Measurements from ENCODE around the gene MYO15B. TPM values are rescaled to one million over a fixed set of nuclear protein-coding genes. Genes with fewer than 3 reads are reported as not detected.

The MYO15B gene
- polyA plus RNA-seq, 1 donor from 2014 or later, result 2.4 TPM

DNA sequence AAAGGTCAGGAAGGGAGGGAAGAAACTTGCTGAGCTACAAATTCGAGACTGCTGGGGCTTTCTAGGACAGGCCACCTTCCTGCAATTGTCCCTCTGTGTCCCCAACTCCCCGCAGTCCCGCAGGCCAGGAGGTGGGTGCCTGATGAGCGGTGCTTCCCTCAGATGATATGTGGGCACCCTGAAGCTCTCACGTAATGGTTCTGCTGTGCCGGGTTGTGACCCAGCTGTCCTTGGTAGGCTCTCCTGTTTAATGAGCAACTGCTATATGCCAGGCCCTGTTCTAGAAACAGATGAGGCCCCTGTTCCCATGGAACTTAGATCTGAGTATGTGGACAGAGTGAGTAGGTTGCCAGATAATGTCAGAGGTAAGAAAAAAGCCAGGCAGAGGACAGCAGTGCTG lies 22.0 kb upstream of the MYO15B start:
- H3K4me3 ChIP-seq (ENCODE audit: low read length), result no peak overlapping the region
- no peaks in the 10 kb centered on the region for H3K9me2 ChIP-seq (ENCODE audit: insufficient read depth, low read length)
- no peak overlapping the region for H3K4me2 ChIP-seq (ENCODE audit: low read length)
- H2AFZ ChIP-seq (ENCODE audit: low read depth, low read length), result no peak overlapping the region
- no peaks in the 10 kb centered on the region for H4K20me1 ChIP-seq (ENCODE audit: insufficient read depth)
- no peaks in the 10 kb centered on the region for H3K27me3 ChIP-seq (ENCODE audit: insufficient read depth, low read depth, low read length)
- no peak overlapping the region for H3K27ac ChIP-seq (ENCODE audit: low read length)
- no peaks in the 10 kb centered on the region for H3F3A ChIP-seq (ENCODE audit: insufficient read depth, low read length, poor library complexity, severe bottlenecking)
- TF ChIP-seq SMC3 (conservative IDR thresholded peaks at IDR 0.05; ENCODE audit: poor library complexity) (no peak), MXI1 (conservative IDR thresholded peaks at IDR 0.05; ENCODE audit: poor library complexity, severe bottlenecking) (no peak), POLR2AphosphoS5 (IDR thresholded peaks at IDR 0.05) (no peak), TAF1 (IDR thresholded peaks at IDR 0.05; ENCODE audit: low read depth) (no peak), EP300 (conservative IDR thresholded peaks at IDR 0.05; ENCODE audit: poor library complexity, severe bottlenecking) (no peak), RAD21 (conservative IDR thresholded peaks at IDR 0.05) (no peak), EZH2 (IDR thresholded peaks at IDR 0.05; ENCODE audit: borderline replicate concordance, insufficient read depth, low read length, poor library complexity, severe bottlenecking) (no peak)
- TF ChIP-seq, protein P1, sequence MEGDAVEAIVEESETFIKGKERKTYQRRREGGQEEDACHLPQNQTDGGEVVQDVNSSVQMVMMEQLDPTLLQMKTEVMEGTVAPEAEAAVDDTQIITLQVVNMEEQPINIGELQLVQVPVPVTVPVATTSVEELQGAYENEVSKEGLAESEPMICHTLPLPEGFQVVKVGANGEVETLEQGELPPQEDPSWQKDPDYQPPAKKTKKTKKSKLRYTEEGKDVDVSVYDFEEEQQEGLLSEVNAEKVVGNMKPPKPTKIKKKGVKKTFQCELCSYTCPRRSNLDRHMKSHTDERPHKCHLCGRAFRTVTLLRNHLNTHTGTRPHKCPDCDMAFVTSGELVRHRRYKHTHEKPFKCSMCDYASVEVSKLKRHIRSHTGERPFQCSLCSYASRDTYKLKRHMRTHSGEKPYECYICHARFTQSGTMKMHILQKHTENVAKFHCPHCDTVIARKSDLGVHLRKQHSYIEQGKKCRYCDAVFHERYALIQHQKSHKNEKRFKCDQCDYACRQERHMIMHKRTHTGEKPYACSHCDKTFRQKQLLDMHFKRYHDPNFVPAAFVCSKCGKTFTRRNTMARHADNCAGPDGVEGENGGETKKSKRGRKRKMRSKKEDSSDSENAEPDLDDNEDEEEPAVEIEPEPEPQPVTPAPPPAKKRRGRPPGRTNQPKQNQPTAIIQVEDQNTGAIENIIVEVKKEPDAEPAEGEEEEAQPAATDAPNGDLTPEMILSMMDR (IDR thresholded peaks at IDR 0.05; ENCODE audit: poor library complexity, severe bottlenecking), result no peak
- TF ChIP-seq, protein P2, sequence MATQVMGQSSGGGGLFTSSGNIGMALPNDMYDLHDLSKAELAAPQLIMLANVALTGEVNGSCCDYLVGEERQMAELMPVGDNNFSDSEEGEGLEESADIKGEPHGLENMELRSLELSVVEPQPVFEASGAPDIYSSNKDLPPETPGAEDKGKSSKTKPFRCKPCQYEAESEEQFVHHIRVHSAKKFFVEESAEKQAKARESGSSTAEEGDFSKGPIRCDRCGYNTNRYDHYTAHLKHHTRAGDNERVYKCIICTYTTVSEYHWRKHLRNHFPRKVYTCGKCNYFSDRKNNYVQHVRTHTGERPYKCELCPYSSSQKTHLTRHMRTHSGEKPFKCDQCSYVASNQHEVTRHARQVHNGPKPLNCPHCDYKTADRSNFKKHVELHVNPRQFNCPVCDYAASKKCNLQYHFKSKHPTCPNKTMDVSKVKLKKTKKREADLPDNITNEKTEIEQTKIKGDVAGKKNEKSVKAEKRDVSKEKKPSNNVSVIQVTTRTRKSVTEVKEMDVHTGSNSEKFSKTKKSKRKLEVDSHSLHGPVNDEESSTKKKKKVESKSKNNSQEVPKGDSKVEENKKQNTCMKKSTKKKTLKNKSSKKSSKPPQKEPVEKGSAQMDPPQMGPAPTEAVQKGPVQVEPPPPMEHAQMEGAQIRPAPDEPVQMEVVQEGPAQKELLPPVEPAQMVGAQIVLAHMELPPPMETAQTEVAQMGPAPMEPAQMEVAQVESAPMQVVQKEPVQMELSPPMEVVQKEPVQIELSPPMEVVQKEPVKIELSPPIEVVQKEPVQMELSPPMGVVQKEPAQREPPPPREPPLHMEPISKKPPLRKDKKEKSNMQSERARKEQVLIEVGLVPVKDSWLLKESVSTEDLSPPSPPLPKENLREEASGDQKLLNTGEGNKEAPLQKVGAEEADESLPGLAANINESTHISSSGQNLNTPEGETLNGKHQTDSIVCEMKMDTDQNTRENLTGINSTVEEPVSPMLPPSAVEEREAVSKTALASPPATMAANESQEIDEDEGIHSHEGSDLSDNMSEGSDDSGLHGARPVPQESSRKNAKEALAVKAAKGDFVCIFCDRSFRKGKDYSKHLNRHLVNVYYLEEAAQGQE (IDR thresholded peaks at IDR 0.05; ENCODE audit: borderline replicate concordance), result no peak
- H3K36me3 ChIP-seq (ENCODE audit: insufficient read depth, low read length), result no peaks in the 10 kb centered on the region
- H3K79me2 ChIP-seq (replicated peaks; ENCODE audit: insufficient read depth, low read length), result no peaks in the 10 kb centered on the region
- H3K9ac ChIP-seq (ENCODE audit: low read length), result no peak overlapping the region
- no peaks in the 10 kb centered on the region for H3K9me3 ChIP-seq (ENCODE audit: low read length)

DNA sequence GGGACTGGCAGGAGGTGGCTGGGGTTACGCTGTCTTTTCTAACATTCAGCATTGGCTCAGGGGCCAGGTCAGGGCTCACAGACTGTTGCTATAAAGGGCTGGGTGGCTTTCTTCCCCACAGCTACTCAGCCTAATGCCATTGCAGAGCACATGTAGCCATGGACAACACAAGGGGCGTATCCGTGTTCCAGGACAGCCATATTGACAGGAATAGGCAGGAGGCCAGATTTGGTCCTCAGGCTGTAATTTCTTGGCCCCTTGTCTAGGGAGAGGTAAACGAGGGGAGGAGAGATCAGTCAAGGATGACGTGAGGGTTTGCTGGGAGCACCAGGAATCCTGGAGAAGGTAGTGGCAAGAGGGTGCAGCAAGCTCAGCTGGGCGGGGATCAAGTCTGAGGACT lies 21.2 kb upstream of the MYO15B start:
- Histone ChIP-seq H3K36me3 (ENCODE audit: insufficient read depth, low read length) (no peaks in the 10 kb centered on the region), H3K9me3 (ENCODE audit: low read length) (no peaks in the 10 kb centered on the region), H3K79me2 (replicated peaks; ENCODE audit: insufficient read depth, low read length) (no peaks in the 10 kb centered on the region), H3K4me2 (ENCODE audit: low read length) (no peak overlapping the region), H3K9me2 (ENCODE audit: insufficient read depth, low read length) (no peaks in the 10 kb centered on the region), H4K20me1 (ENCODE audit: insufficient read depth) (no peaks in the 10 kb centered on the region), H2AFZ (ENCODE audit: low read depth, low read length) (no peak overlapping the region), H3K27me3 (ENCODE audit: insufficient read depth, low read depth, low read length) (no peaks in the 10 kb centered on the region), H3F3A (ENCODE audit: insufficient read depth, low read length, poor library complexity, severe bottlenecking) (no peaks in the 10 kb centered on the region), H3K9ac (ENCODE audit: low read length) (no peak overlapping the region), H3K4me3 (ENCODE audit: low read length) (no peak overlapping the region), H3K27ac (ENCODE audit: low read length) (no peak overlapping the region)
- TF ChIP-seq EZH2 (IDR thresholded peaks at IDR 0.05; ENCODE audit: borderline replicate concordance, insufficient read depth, low read length, poor library complexity, severe bottlenecking), result no peak
- no peak for TF ChIP-seq POLR2AphosphoS5 (IDR thresholded peaks at IDR 0.05)

DNA sequence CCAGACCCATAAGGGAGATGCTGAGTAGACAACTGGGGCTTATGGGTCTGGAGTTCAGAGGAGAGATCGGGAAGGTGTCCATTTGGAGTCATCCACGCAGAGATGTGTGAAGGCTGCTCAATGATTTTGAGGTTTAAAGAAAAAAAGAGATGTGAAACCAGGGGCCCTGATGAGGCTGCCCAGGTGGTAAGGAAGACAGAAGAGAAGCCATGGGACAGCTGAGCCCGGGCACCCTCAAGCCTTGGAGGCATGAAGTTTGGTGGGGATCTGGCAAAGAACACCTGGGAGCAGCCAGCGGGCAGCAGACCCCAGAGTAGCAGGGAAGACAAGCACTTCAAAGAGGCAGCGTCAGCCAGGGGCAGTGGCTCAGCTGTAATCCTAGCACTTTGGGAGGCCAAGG lies 20.8 kb upstream of the MYO15B start:
- H3K4me3 ChIP-seq (ENCODE audit: low read length), result no peak overlapping the region
- H3K36me3 ChIP-seq (ENCODE audit: insufficient read depth, low read length), result no peaks in the 10 kb centered on the region
- no peaks in the 10 kb centered on the region for H3F3A ChIP-seq (ENCODE audit: insufficient read depth, low read length, poor library complexity, severe bottlenecking)
- no peaks in the 10 kb centered on the region for H3K27me3 ChIP-seq (ENCODE audit: insufficient read depth, low read depth, low read length)
- H3K4me2 ChIP-seq (ENCODE audit: low read length), result no peak overlapping the region
- H3K79me2 ChIP-seq (replicated peaks; ENCODE audit: insufficient read depth, low read length), result no peaks in the 10 kb centered on the region
- no peaks in the 10 kb centered on the region for H3K9me3 ChIP-seq (ENCODE audit: low read length)
- no peak overlapping the region for H3K27ac ChIP-seq (ENCODE audit: low read length)
- H2AFZ ChIP-seq (ENCODE audit: low read depth, low read length), result no peak overlapping the region
- no peak overlapping the region for H3K9ac ChIP-seq (ENCODE audit: low read length)
- TF ChIP-seq TAF1 (IDR thresholded peaks at IDR 0.05; ENCODE audit: low read depth), result no peak
- no peak for TF ChIP-seq RAD21 (conservative IDR thresholded peaks at IDR 0.05)
- no peak for TF ChIP-seq EZH2 (IDR thresholded peaks at IDR 0.05; ENCODE audit: borderline replicate concordance, insufficient read depth, low read length, poor library complexity, severe bottlenecking)
- TF ChIP-seq SMC3 (conservative IDR thresholded peaks at IDR 0.05; ENCODE audit: poor library complexity), result no peak
- TF ChIP-seq, protein P2 (IDR thresholded peaks at IDR 0.05; ENCODE audit: borderline replicate concordance), result no peak
- TF ChIP-seq, protein P1 (IDR thresholded peaks at IDR 0.05; ENCODE audit: poor library complexity, severe bottlenecking), result no peak
- TF ChIP-seq EP300 (conservative IDR thresholded peaks at IDR 0.05; ENCODE audit: poor library complexity, severe bottlenecking), result no peak
- TF ChIP-seq POLR2AphosphoS5 (IDR thresholded peaks at IDR 0.05), result no peak
- no peak for TF ChIP-seq MXI1 (conservative IDR thresholded peaks at IDR 0.05; ENCODE audit: poor library complexity, severe bottlenecking)
- H4K20me1 ChIP-seq (ENCODE audit: insufficient read depth), result no peaks in the 10 kb centered on the region
- no peaks in the 10 kb centered on the region for H3K9me2 ChIP-seq (ENCODE audit: insufficient read depth, low read length)
